ENCODE data around the gene SCEL. TPM values are rescaled to one million over a fixed set of nuclear protein-coding genes. Genes with fewer than 3 reads are reported as not detected.

Gene SCEL
- total RNA-seq, 1 experiment from 2014 or later: 0.07 TPM

DNA sequence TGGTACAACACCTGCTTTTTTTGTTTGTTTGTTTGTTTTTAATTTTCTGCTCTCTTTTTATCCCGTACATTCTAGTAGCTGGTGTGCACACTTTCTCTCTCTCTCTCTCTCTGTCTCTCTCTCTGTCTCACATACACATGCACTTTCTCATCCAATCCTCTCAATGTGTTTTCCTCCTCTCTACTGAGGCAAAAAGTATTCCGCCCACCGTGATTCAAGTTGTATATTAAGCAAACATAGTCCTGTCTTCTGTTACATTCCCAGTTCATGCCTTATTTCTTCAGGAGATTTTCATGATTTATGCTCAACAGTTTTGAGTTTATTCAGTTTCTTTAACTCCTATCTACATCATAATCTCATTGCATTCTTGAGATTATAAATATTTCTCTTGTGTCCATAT is 38.2 kb upstream of the SCEL start:
- POLR2A ChIA-PET: no interaction called here
- CTCF ChIA-PET: no interaction called here
- Histone ChIP-seq H3K9ac (ENCODE audit: low read length) (no peak overlapping the region), H3K27ac (ENCODE audit: low read depth, low read length) (no peak overlapping the region), H4K20me1 (ENCODE audit: insufficient read depth) (no peaks in the 10 kb centered on the region), H2AFZ (ENCODE audit: low read depth, low read length, poor library complexity, severe bottlenecking) (no peak overlapping the region), H3K9me3 (ENCODE audit: control insufficient read depth in 1 of 2, insufficient read depth in 1 of 2, low read depth in 1 of 2, low read length in 2 of 2) (no peaks in the 10 kb centered on the region), H3K4me3 (replicated peaks in 1 of 2; ENCODE audit: low read depth in 1 of 2, low read length in 2 of 2) (no peak overlapping the region), H3K79me2 (ENCODE audit: insufficient read depth, low read length) (no peaks in the 10 kb centered on the region), H3K9me2 (ENCODE audit: insufficient read depth) (no peaks in the 10 kb centered on the region), H3K4me2 (ENCODE audit: low read length) (no peak overlapping the region), H3K4me1 (ENCODE audit: control insufficient read depth in 1 of 2, insufficient read depth in 2 of 2, low read length in 2 of 2) (no peaks in the 10 kb centered on the region), H3K36me3 (ENCODE audit: control insufficient read depth in 1 of 2, insufficient read depth in 2 of 2, low read length in 2 of 2) (no peaks in the 10 kb centered on the region), H3K27me3 (ENCODE audit: insufficient read depth, low read length) (peaks cover 15% of the 10 kb centered on the region; the same call in 1 of the 2 replicates)
- TF ChIP-seq ZNF274 (IDR thresholded peaks at IDR 0.05; ENCODE audit: low read depth, low read length) (no peak), SP1 (IDR thresholded peaks at IDR 0.05; ENCODE audit: low read depth) (no peak), RAD21 (IDR thresholded peaks at IDR 0.05; ENCODE audit: low read depth) (no peak), CBX3 (IDR thresholded peaks at IDR 0.05; ENCODE audit: low read depth) (no peak), ZFX (IDR thresholded peaks at IDR 0.05) (no peak), EZH2phosphoT487 (IDR thresholded peaks at IDR 0.05; ENCODE audit: borderline replicate concordance) (no peak), YY1 (IDR thresholded peaks at IDR 0.05; ENCODE audit: extremely low read depth, insufficient replicate concordance, low read depth, low read length) (no peak), SIN3A (IDR thresholded peaks at IDR 0.05; ENCODE audit: low read depth) (no peak), TCF7L2 (IDR thresholded peaks at IDR 0.05; ENCODE audit: borderline replicate concordance, extremely low read depth, insufficient read depth, insufficient read length) (no peak), JUND (IDR thresholded peaks at IDR 0.05) (no peak), POLR2AphosphoS5 (IDR thresholded peaks at IDR 0.05; ENCODE audit: low read depth, low read length) (no peak), EGR1 (IDR thresholded peaks at IDR 0.05; ENCODE audit: low read depth) (no peak), POLR2A (IDR thresholded peaks at IDR 0.05; ENCODE audit: borderline replicate concordance, extremely low read depth, insufficient read depth, insufficient read length) (no peak)
- TF ChIP-seq, protein P1, sequence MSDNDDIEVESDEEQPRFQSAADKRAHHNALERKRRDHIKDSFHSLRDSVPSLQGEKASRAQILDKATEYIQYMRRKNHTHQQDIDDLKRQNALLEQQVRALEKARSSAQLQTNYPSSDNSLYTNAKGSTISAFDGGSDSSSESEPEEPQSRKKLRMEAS (IDR thresholded peaks at IDR 0.05): no peak
- intact Hi-C loops (cut with micrococcal nuclease): no loop called here
- no TSS peak for BruUV-seq (replicated peaks)
- no peak for ATAC-seq
- DNase-seq (ENCODE audit: low read depth, low spot score): no peak
- RAD21 ChIA-PET (ENCODE audit: low non-redundant PET in 1 of 2, low total read pairs in 2 of 2, uncharacterized antibody in 2 of 2, unreplicated experiment in 2 of 2): no interaction called here
